ENCODE data around the gene SNX9. TPM values are rescaled to one million over a fixed set of nuclear protein-coding genes. Genes with fewer than 3 reads are reported as not detected.
A peak's percentile ranks its signal among the peaks of the same experiment; 100 is the strongest.
"Not testable (repeated sequence)": the region's sequence is repeated elsewhere in the genome, so short reads cannot be mapped to it uniquely, and the experiment has no call there.

Gene SNX9
- polyA plus RNA-seq, 2 of the 4 experiments (the other 2 are of a cell fraction) = 13.9 to 29.8 TPM

GRCh38 chr6:157898169-157898568, 75.1 kb downstream of the SNX9 start:
- TF ChIP-seq RAD21 (conservative IDR thresholded peaks at IDR 0.05 in 1 of 2, IDR thresholded peaks at IDR 0.05 in 1 of 2) = peak in 1 of 2 experiments; percentile 18; a peak in 1 of 5 replicates
- TF ChIP-seq NR3C1 (IDR thresholded peaks at IDR 0.05) = no peak
- Histone ChIP-seq H3K4me3 (no peak overlapping the region), H3K4me1 (no peaks in the 10 kb centered on the region), H3K27ac (no peak overlapping the region), H3K4me2 (no peak overlapping the region), H3K9me3 (no peaks in the 10 kb centered on the region)
- ChIA-PET CTCF (interaction anchor here (0.6 to 1.8 kb wide), 2 partner anchors 138 to 142 kb away, joined by 3 to 5 read pairs; no protein-coding TSS in a partner anchor), POLR2A (no interaction called here)
- 77% methylated on average over 7 of the region's 7 CpGs for WGBS (ENCODE audit: missing lambda C conversion rate)
- no peak for DNase-seq (ENCODE audit: low read depth in 1 of 2, low spot score in 1 of 2)
- ATAC-seq = no peak
- FAIRE-seq = no peak

- H3K4me1 ChIP-seq = no peaks in the 10 kb centered on the region
- no peak overlapping the region for H3K4me2 ChIP-seq
- CTCF ChIA-PET = interaction anchor here (1.8 kb wide), 1 partner anchor 142 kb away, joined by 5 read pairs; no protein-coding TSS in a partner anchor
- DNase-seq (ENCODE audit: low read depth in 1 of 2, low spot score in 1 of 2) = no peak
- no peak overlapping the region for H3K27ac ChIP-seq
- no peak for ATAC-seq
- no peaks in the 10 kb centered on the region for H3K9me3 ChIP-seq
- TF ChIP-seq E2F6 (IDR thresholded peaks at IDR 0.05; ENCODE audit: borderline replicate concordance, low read depth) (no peak), PBX3 (IDR thresholded peaks at IDR 0.05) (no peak), RCOR1 (IDR thresholded peaks at IDR 0.05; ENCODE audit: low read depth, low read length) (no peak), NPAS2 (CRISPR knock-in tag; IDR thresholded peaks at IDR 0.05; ENCODE audit: borderline replicate concordance) (no peak), HOXB5 (CRISPR knock-in tag; IDR thresholded peaks at IDR 0.05) (no peak), NFE2L2 (conservative IDR thresholded peaks at IDR 0.05; ENCODE audit: low read length) (no peak), ZC3H11A (IDR thresholded peaks at IDR 0.05) (no peak), NR3C1 (IDR thresholded peaks at IDR 0.05) (no peak), RFX5 (IDR thresholded peaks at IDR 0.05) (no peak), KDM5A (IDR thresholded peaks at IDR 0.05) (no peak), ESRRA (IDR thresholded peaks at IDR 0.05; ENCODE audit: borderline replicate concordance, low read length) (no peak), RNF2 (IDR thresholded peaks at IDR 0.05; ENCODE audit: borderline replicate concordance, low read depth) (no peak), HOXB13 (CRISPR knock-in tag; IDR thresholded peaks at IDR 0.05; ENCODE audit: low read depth) (no peak), ZFP36 (IDR thresholded peaks at IDR 0.05; ENCODE audit: borderline replicate concordance, partially characterized antibody) (no peak)
- POLR2A ChIA-PET = no interaction called here
- 86% methylated on average over 3 of the region's 3 CpGs for WGBS (ENCODE audit: missing lambda C conversion rate)
- FAIRE-seq = no peak
- no peak overlapping the region for H3K4me3 ChIP-seq
These were observed 75.6 kb downstream of the SNX9 start for GRCh38 chr6:157898640-157899039.

GRCh38 chr6:157900262-157900661, 77.2 kb downstream of the SNX9 start:
- H3K4me3 ChIP-seq; H3K27ac ChIP-seq; POLR2A ChIA-PET; H3K9me3 ChIP-seq; DNase-seq (ENCODE audit: low read depth in 1 of 2, low spot score in 1 of 2); FAIRE-seq; CTCF ChIA-PET; ATAC-seq; H3K4me2 ChIP-seq; H3K4me1 ChIP-seq: not testable (repeated sequence)
- 95% methylated on average over 11 of the region's 11 CpGs for WGBS (ENCODE audit: missing lambda C conversion rate)

GRCh38 chr6:157900751-157901150, 77.7 kb downstream of the SNX9 start:
- FAIRE-seq; DNase-seq (ENCODE audit: low read depth in 1 of 2, low spot score in 1 of 2); H3K9me3 ChIP-seq; H3K4me2 ChIP-seq; CTCF ChIA-PET; H3K4me1 ChIP-seq; POLR2A ChIA-PET; ATAC-seq; H3K4me3 ChIP-seq; H3K27ac ChIP-seq: not testable (repeated sequence)
- WGBS (ENCODE audit: missing lambda C conversion rate) = 72% methylated on average over 4 of the region's 4 CpGs

GRCh38 chr6:157904999-157905398, 82.0 kb downstream of the SNX9 start:
- FAIRE-seq = no peak
- DNase-seq (ENCODE audit: low read depth in 1 of 2, low spot score in 1 of 2) = no peak
- POLR2A ChIA-PET = no interaction called here
- Histone ChIP-seq H3K4me2 (no peak overlapping the region), H3K9me3 (no peaks in the 10 kb centered on the region), H3K27ac (no peak overlapping the region), H3K4me3 (no peak overlapping the region), H3K4me1 (no peaks in the 10 kb centered on the region)
- no peak for TF ChIP-seq KDM1A (IDR thresholded peaks at IDR 0.05; ENCODE audit: low read depth)
- no peak for TF ChIP-seq JUNB (IDR thresholded peaks at IDR 0.05)
- TF ChIP-seq ATOH8 (CRISPR knock-in tag; IDR thresholded peaks at IDR 0.05; ENCODE audit: low read depth) = no peak
- CTCF ChIA-PET = no interaction called here
- no peak for ATAC-seq
- 83% methylated on average over 4 of the region's 4 CpGs for WGBS (ENCODE audit: missing lambda C conversion rate)

Data from A549 (cell line).